DOHH2 (cell line): ENCODE results near the gene PPP1R14C.

ENCODE experiments used
- CTCF ChIP-seq: fragments of 200-600 bp; sonication (generic); IDR thresholded peaks from one replicate; pipeline ENCODE4 v1.5.1; 2014; ENCODE audit warnings: antibody characterized with exemption, mild to moderate bottlenecking, low read depth, low read length; ENCODE audit not compliant: poor library complexity, severe bottlenecking
- EZH2phosphoT487 ChIP-seq: fragments of 200-600 bp; sonication (generic); IDR thresholded peaks from 2 replicates; pipeline ENCODE4 v1.6.1; 2017; ENCODE audit warnings: borderline replicate concordance, mild to moderate bottlenecking, antibody characterized with exemption, low read length, moderate library complexity, mixed read lengths

- TF ChIP-seq CTCF (no peak), EZH2phosphoT487 (no peak)
Measured at GRCh38 chr6:150157081-150157480, 14.2 kb downstream of the PPP1R14C start.
